ENCODE measurements around the gene CGB7.
"Not testable (repeated sequence)": the region's sequence is repeated elsewhere in the genome, so short reads cannot be mapped to it uniquely, and the experiment has no call there.

CGB7 gene

GRCh38 chr19:49056101-49056901 lies 1.2 kb downstream of the CGB7 start:
- no peak overlapping the region for H3K27ac ChIP-seq (ENCODE audit: low read length)
- H4K20me1 ChIP-seq (ENCODE audit: insufficient read depth, low read length), result no peaks in the 10 kb centered on the region
- no peak for TF ChIP-seq CTCF (IDR thresholded peaks at IDR 0.05; ENCODE audit: borderline replicate concordance, extremely low read depth, low read length, poor library complexity, severe bottlenecking)
- no peak for TF ChIP-seq EZH2 (IDR thresholded peaks at IDR 0.05; ENCODE audit: borderline replicate concordance, low read depth, low read length, severe bottlenecking)
- H3K9me3 ChIP-seq (ENCODE audit: insufficient read depth, low read length, severe bottlenecking), result no peaks in the 10 kb centered on the region
- H3K27me3 ChIP-seq (ENCODE audit: insufficient read depth, low read length, poor library complexity), result peaks cover 4% of the 10 kb centered on the region
- H3K4me3 ChIP-seq (ENCODE audit: low read depth in 1 of 2, low read length in 2 of 2), result no peak overlapping the region
- no peaks in the 10 kb centered on the region for H3K36me3 ChIP-seq (ENCODE audit: insufficient read depth, low read length)
- H3K9ac ChIP-seq (ENCODE audit: low read depth, low read length), result no peak overlapping the region
- H3K4me1 ChIP-seq (ENCODE audit: insufficient read depth, low read length), result no peaks in the 10 kb centered on the region
- H3K4me2 ChIP-seq (ENCODE audit: insufficient read depth, low read length), result no peak overlapping the region
- H3K79me2 ChIP-seq (ENCODE audit: insufficient read depth, low read length), result no peaks in the 10 kb centered on the region
- ATAC-seq (ENCODE audit: insufficient read depth, low read depth) (peak; percentile 62), DNase-seq (peak; percentile 20)
- no peak overlapping the region for H2AFZ ChIP-seq (ENCODE audit: low read depth, low read length)

GRCh38 chr19:49050376-49051033 lies 7.0 kb downstream of the CGB7 start:
- H3K27ac ChIP-seq (ENCODE audit: low read length); H4K20me1 ChIP-seq (ENCODE audit: insufficient read depth, low read length); H3K4me2 ChIP-seq (ENCODE audit: insufficient read depth, low read length); H2AFZ ChIP-seq (ENCODE audit: low read depth, low read length); H3K9ac ChIP-seq (ENCODE audit: low read depth, low read length); H3K4me1 ChIP-seq (ENCODE audit: insufficient read depth, low read length); ATAC-seq (ENCODE audit: insufficient read depth, low read depth); DNase-seq; H3K9me3 ChIP-seq (ENCODE audit: insufficient read depth, low read length, severe bottlenecking); H3K79me2 ChIP-seq (ENCODE audit: insufficient read depth, low read length); H3K36me3 ChIP-seq (ENCODE audit: insufficient read depth, low read length); H3K27me3 ChIP-seq (ENCODE audit: insufficient read depth, low read length, poor library complexity); H3K4me3 ChIP-seq (ENCODE audit: low read depth in 1 of 2, low read length in 2 of 2): not testable (repeated sequence)

DNA sequence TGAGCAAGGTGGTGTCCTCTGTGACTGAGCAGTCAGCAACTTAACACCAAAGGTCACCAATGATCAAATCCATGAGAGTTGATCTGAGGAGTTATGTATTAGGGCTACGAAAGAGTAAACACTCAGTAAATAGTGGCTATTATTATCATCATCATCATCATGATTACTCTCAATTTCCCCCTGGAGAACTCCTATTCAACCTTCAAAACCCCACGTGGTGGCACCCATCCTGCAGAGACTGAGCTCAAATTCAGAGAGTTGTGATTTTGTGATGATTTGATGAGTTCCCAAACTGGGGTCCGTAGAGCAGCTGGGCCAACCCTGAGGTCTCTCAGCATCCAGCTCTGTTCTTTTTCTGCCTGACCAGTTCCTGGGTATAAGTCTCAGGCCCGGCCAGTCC lies 7.7 kb downstream of the CGB7 start:
- H3K27ac ChIP-seq (ENCODE audit: low read length); H3K4me2 ChIP-seq (ENCODE audit: insufficient read depth, low read length); H3K9ac ChIP-seq (ENCODE audit: low read depth, low read length); H3K79me2 ChIP-seq (ENCODE audit: insufficient read depth, low read length); DNase-seq; H4K20me1 ChIP-seq (ENCODE audit: insufficient read depth, low read length); H3K9me3 ChIP-seq (ENCODE audit: insufficient read depth, low read length, severe bottlenecking); H3K4me3 ChIP-seq (ENCODE audit: low read depth in 1 of 2, low read length in 2 of 2); H3K27me3 ChIP-seq (ENCODE audit: insufficient read depth, low read length, poor library complexity); H3K4me1 ChIP-seq (ENCODE audit: insufficient read depth, low read length); H3K36me3 ChIP-seq (ENCODE audit: insufficient read depth, low read length); ATAC-seq (ENCODE audit: insufficient read depth, low read depth); H2AFZ ChIP-seq (ENCODE audit: low read depth, low read length): not testable (repeated sequence)

GRCh38 chr19:49049011-49049410 lies 8.5 kb downstream of the CGB7 start, which contains the start of gene CGB8:
Gene CGB8 (minus strand): TSS chr19:49049111. CDS start chr19:49048739, 372 bp downstream.
- not testable (repeated sequence) for H3K27ac ChIP-seq (ENCODE audit: low read length); H3K4me3 ChIP-seq (ENCODE audit: low read depth in 1 of 2, low read length in 2 of 2); H3K4me1 ChIP-seq (ENCODE audit: insufficient read depth, low read length); ATAC-seq (ENCODE audit: insufficient read depth, low read depth); H4K20me1 ChIP-seq (ENCODE audit: insufficient read depth, low read length); H3K9ac ChIP-seq (ENCODE audit: low read depth, low read length); H3K27me3 ChIP-seq (ENCODE audit: insufficient read depth, low read length, poor library complexity); DNase-seq; H3K36me3 ChIP-seq (ENCODE audit: insufficient read depth, low read length); H3K4me2 ChIP-seq (ENCODE audit: insufficient read depth, low read length); H2AFZ ChIP-seq (ENCODE audit: low read depth, low read length); H3K9me3 ChIP-seq (ENCODE audit: insufficient read depth, low read length, severe bottlenecking); H3K79me2 ChIP-seq (ENCODE audit: insufficient read depth, low read length)

GRCh38 chr19:49043548-49043947 lies 14.0 kb downstream of the CGB7 start, which contains the start of gene CGB5:
Gene CGB5 (plus strand): TSS chr19:49043848. CDS start chr19:49044210, 362 bp downstream.
- H3K4me3 ChIP-seq (ENCODE audit: low read depth in 1 of 2, low read length in 2 of 2); H3K9ac ChIP-seq (ENCODE audit: low read depth, low read length); H3K4me2 ChIP-seq (ENCODE audit: insufficient read depth, low read length); ATAC-seq (ENCODE audit: insufficient read depth, low read depth); H3K36me3 ChIP-seq (ENCODE audit: insufficient read depth, low read length); H3K79me2 ChIP-seq (ENCODE audit: insufficient read depth, low read length); H2AFZ ChIP-seq (ENCODE audit: low read depth, low read length); H3K4me1 ChIP-seq (ENCODE audit: insufficient read depth, low read length); H3K27ac ChIP-seq (ENCODE audit: low read length); H4K20me1 ChIP-seq (ENCODE audit: insufficient read depth, low read length); DNase-seq; H3K27me3 ChIP-seq (ENCODE audit: insufficient read depth, low read length, poor library complexity); H3K9me3 ChIP-seq (ENCODE audit: insufficient read depth, low read length, severe bottlenecking): not testable (repeated sequence)

- H3K27ac ChIP-seq (ENCODE audit: low read length); ATAC-seq (ENCODE audit: insufficient read depth, low read depth); H3K36me3 ChIP-seq (ENCODE audit: insufficient read depth, low read length); H3K4me2 ChIP-seq (ENCODE audit: insufficient read depth, low read length); DNase-seq; H3K79me2 ChIP-seq (ENCODE audit: insufficient read depth, low read length); H3K4me3 ChIP-seq (ENCODE audit: low read depth in 1 of 2, low read length in 2 of 2); H3K27me3 ChIP-seq (ENCODE audit: insufficient read depth, low read length, poor library complexity); H3K9me3 ChIP-seq (ENCODE audit: insufficient read depth, low read length, severe bottlenecking); H4K20me1 ChIP-seq (ENCODE audit: insufficient read depth, low read length); H3K4me1 ChIP-seq (ENCODE audit: insufficient read depth, low read length); H3K9ac ChIP-seq (ENCODE audit: low read depth, low read length); H2AFZ ChIP-seq (ENCODE audit: low read depth, low read length): not testable (repeated sequence)
These were observed 14.9 kb downstream of the CGB7 start for GRCh38 chr19:49042666-49043065.
